HS-27A (cell line): ENCODE data around the gene CLIC3.

Experiments used
- DNase-seq: peaks from one replicate; pipeline ENCODE4 v3.0.0-alpha.2; 2012; ENCODE audit warnings: low read depth, missing footprints

CLIC3 gene

DNA sequence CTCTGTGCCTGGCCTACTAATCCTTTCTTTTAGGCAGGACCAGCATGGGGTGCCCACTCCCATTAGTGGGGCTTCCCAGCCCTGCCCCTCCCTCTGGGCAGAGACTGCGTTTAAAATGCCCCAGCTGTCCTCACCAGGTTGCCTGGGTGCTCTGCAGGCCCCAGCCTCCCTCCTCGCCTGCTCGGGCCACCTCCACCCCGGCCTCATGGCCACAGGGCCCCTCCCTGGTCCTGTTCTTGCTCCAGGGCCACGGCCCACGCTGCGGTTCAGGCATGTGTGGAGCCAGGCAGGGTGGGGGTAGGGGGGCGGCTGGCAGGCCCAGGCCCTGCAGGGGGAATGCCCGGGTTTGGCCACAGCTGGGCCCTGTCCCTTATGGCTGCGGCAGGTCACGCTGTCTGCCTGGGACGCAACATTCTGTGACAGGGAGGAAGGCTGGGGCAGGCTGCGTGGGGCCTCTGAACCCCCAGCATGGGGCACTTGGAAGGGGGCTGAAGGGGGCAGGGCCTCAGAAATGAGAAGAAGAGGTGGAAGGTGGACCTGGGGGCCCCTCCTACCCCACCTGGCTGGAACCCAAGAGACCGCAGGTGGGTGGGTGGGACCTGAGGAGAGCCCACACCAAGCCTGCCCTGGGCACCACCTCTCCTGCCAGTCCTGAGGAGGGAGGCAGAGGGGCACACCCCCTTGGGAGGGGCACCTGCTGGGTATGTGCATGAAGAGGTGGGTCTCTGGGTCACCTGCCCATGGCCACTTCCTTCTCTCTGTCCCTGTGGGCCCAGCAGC lies 44.6 kb downstream of the CLIC3 start, which contains the start of gene LCN12:
LCN12 (plus strand) TSS at position 733 of the 780 bp plus-strand sequence. CDS start 55 bp downstream, outside the sequence.
- no peak for DNase-seq

DNA sequence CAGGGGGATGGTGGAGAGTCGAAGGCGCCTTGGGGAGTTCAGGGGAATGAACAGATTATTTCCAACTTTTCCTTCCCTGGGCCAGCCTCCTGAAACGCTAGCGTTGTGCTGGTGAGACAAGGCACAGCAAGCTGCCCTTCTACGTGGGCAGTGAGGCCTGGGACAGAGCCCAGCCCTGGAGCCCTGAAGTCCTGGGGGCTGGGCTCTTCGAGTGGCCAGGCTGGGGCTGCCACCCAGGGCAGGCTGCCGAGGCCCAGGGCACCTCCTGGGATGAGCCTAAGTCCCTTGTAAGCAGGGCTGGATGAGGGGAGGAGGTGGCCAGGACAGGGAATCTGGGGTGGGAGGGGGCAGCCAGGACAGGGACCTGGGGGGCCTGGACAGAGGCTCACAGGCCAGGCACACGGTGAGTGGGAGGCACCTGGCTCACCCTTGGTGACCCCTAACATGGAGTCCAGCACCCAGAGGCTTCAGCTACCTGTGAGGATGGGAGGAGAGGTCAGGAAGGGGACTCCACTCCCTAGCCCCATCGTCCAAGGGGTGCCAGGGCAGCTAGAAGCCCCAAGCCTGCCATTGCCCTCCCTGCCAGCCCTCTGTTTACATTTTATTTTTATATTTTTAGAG lies 45.6 kb downstream of the CLIC3 start:
- no peak for DNase-seq

DNA sequence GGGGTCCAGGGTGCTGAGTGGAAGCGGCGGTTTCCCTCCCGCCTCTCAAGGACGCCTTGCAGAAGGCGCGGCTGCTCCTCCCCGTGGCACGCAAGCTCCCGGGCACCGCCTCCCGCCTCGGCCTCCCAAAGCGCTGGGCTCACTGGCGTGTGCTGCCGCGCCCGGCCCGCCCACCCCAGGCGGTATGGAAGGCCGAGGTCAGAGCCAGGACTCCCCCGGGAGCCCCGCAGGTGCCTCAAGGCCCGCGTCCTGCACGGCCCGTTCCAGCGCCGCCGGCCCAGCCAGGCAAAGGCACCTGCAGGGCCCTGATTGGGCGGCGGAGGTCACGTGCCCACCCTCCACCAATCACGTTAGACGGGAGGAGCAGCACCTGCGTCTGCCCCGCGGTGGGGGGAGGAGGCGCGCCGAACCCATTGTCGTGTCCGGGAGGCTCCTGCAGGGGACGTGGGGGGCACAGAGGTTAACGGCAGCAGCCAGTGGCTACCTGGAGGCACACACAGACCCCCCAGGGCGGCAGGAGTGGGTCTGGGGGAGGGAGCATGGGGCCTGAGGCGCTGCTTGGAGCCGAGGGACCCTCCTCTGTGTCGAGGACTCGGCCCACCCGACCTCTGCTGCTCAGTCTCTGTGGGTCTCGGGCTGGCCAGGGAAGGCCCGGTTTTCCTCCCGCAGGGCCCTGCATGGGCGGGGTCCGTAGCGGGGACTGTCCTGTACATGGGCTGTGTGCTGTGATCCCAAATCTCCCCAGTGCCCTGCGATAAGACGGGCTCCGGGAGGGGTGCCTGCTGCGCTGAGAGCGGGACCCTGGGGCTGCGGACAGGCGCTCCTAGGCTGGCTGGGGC lies 46.3 kb downstream of the CLIC3 start:
- peak; percentile 61 for DNase-seq

DNA sequence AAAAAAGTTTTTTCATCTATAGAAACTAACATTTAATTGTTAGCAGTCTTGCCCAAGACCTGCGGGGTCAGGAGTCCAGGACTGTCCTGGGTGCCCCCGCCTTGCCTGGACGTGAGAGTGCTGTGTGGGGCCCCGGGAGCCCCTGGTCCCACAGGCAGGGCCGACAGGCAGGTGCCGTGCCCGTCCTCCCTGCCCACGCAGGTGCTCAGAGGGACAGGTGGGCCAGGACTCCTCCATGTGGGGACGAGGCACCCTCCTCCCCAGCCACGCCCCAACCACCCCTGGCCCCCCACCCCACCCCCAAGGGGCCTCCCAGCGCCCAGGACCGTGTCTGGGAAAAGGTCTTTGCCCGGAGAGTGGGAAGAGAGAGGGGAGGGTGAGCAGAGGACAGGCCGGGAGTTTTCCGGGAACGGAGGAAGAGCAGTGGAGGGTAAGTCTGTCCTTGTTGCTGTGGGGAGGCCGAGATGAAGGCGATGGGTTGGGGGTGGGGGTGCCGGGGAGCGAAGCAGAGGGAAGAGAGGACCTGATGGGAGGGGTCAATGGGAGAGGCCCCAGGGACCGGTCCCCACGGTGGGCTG lies 47.0 kb downstream of the CLIC3 start:
- DNase-seq = no peak

DNA sequence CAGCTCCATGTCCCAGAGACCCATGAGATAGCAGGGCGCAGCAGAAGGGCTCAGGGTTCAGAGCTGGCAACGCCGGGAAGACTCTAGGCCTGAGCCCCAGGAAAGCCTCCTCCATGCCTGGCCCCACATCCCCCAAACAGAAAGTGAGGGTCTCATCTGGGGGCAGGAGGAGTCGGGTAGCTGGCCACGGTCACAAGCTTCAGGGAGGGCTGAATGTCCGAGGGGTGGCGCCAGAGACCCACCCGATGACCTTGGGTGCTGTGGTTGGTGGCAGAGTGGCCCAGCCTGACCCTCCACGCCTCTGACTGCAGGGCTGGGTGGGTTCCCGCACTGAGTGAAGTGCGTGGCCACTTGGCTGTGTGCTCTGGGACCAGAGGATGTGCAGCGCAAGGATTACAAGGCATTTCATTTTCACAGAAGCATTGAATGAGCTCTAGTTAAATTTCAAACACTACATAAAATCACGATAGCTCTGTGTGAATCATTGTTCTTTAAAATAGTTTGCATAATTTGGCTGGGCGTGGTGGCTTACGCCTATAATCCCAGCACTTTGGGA lies 48.3 kb downstream of the CLIC3 start:
- DNase-seq = peak; percentile 38

DNA sequence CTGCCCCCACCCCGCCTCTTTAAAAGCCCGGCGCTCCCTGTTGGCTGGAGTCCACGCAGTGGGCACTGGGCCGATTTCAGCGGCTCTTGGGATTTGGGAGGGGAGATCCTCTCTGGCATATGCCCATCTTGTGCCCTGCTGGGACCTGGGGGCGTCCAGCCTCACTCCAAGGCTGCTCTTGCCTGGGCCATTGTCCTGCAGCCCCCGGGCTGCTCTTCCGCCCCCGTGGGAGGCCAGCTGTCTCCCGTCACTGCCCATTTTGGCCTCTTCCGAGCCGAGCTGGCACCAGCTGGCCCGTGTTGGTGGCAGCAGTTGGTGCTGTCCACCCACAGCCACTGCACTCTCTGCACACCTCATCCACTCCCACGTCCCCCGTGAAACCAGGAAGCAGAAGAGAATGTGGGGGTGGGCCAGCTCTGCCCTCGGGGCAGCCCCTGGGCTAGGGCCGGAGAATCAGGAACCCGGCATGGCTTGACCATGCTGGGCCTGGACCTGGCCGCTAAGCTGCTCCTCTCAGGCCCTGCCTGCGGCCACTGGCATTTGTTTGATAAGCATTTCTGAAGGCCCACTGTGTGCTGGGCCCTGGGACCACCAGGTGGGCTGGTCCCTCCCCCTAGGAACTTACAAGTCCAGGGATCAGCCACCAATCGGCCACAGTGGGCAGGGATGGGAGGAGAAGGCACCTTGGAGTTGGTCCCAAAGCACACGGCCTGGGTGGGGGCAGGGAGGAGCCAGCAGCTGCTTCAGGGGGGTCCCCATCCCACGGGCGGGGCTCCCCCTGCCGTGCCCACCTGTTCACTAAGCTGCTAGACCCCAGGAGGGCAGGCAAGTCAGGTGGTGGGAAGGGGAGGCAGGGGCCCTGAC lies 49.1 kb downstream of the CLIC3 start:
- DNase-seq = no peak

DNA sequence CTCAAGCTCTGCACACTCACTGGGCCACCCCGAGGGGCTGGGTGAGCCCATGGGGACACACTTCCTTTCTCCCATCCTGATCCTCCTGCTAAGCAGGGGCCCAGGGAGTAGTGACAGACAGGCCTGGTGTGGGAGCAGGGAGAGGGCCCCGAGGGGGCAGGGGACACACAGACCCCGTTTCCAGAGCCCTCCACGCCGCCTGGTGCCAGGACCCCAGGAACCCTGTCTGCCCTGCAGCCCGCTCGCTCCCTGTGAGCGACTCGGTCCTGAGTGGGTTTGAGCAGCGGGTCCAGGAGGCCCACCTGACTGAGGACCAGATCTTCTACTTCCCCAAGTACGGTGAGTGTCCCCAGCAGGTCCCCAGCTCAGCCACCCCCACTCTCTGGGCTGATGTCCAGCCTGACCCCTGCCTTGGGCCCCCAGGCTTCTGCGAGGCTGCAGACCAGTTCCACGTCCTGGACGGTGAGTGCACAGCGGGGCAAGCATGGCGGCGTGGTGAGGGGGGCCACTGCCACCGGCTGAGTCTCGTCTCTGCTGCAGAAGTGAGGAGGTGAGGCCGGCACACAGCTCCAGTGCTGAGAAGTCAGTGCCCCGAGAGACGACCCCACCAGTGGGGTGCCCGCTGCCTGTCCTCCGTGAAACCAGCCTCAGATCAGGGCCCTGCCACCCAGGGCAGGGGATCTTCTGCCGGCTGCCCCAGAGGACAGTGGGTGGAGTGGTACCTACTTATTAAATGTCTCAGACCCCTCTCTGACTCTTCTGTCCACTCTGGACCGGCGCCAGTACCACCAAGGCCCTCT lies 49.9 kb downstream of the CLIC3 start:
- DNase-seq = no peak

DNA sequence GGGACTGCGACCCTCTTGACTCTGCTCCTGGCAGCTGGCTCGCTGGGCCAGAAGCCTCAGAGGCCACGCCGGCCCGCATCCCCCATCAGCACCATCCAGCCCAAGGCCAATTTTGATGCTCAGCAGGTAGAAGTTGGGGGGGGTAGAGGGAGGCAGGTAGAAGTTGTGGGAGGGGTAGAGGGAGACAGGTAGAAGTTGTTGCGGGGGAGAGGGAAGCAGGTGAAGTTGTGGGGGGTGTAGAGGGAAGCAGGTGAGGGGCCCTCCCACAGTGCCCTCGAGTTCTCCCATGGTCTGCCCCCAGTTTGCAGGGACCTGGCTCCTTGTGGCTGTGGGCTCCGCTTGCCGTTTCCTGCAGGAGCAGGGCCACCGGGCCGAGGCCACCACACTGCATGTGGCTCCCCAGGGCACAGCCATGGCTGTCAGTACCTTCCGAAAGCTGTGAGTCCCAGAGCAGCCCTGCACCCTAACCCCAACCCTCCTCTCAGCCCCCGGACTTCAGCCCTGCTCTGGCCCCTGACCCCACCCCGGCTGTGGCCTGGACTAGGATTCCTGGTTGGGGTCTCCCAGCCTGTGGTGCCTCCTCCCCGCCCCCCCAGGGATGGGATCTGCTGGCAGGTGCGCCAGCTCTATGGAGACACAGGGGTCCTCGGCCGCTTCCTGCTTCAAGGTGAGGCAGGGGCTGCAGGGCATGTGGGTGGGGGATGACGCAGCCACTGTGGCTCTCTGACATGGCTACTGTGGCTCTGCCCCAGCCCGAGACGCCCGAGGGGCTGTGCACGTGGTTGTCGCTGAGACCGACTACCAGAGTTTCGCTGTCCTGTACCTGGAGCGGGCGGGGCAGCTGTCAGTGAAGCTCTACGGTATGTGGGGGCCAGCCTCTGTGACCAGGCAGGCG lies 50.8 kb downstream of the CLIC3 start:
- DNase-seq = no peak
